ENCODE measurements around the gene EIPR1.
"Not testable (repeated sequence)": the region's sequence is repeated elsewhere in the genome, so short reads cannot be mapped to it uniquely, and the experiment has no call there.

Gene EIPR1

GRCh38 chr2:3288470-3289170 is 89.0 kb downstream of the EIPR1 start:
- DNase-seq (ENCODE audit: low read depth in 3 of 3): no peak

- no peak for DNase-seq (ENCODE audit: low read depth in 3 of 3)
Observed at GRCh38 chr2:3287896-3288295, 89.7 kb downstream of the EIPR1 start.

GRCh38 chr2:3286646-3287036 is 91.0 kb downstream of the EIPR1 start:
- not testable (repeated sequence) for DNase-seq (ENCODE audit: low read depth in 3 of 3)

GRCh38 chr2:3285901-3286645 is 91.5 kb downstream of the EIPR1 start:
- DNase-seq (ENCODE audit: low read depth in 3 of 3): no peak

GRCh38 chr2:3284657-3285630 is 92.7 kb downstream of the EIPR1 start:
- no peak for DNase-seq (ENCODE audit: low read depth in 3 of 3)

- not testable (repeated sequence) for DNase-seq (ENCODE audit: low read depth in 3 of 3)
Observed at GRCh38 chr2:3283876-3284656, 93.6 kb downstream of the EIPR1 start.

GRCh38 chr2:3283206-3283605 is 94.4 kb downstream of the EIPR1 start:
- no peak for DNase-seq (ENCODE audit: low read depth in 3 of 3)

GRCh38 chr2:3282056-3282998 is 95.3 kb downstream of the EIPR1 start:
- no peak for DNase-seq (ENCODE audit: low read depth in 3 of 3)

GRCh38 chr2:3280683-3281520 is 96.7 kb downstream of the EIPR1 start:
- DNase-seq (ENCODE audit: low read depth in 3 of 3): no peak

GRCh38 chr2:3280197-3280596 is 97.4 kb downstream of the EIPR1 start:
- no peak for DNase-seq (ENCODE audit: low read depth in 3 of 3)

GRCh38 chr2:3279236-3279960 is 98.2 kb downstream of the EIPR1 start:
- no peak for DNase-seq (ENCODE audit: low read depth in 3 of 3)

GRCh38 chr2:3278521-3279218 is 98.9 kb downstream of the EIPR1 start:
- DNase-seq (ENCODE audit: low read depth in 3 of 3): no peak

GRCh38 chr2:3277748-3278520 is 99.7 kb downstream of the EIPR1 start:
- no peak for DNase-seq (ENCODE audit: low read depth in 3 of 3)

GRCh38 chr2:3277050-3277747 is 100.4 kb downstream of the EIPR1 start:
- DNase-seq (ENCODE audit: low read depth in 3 of 3): no peak

- no peak for DNase-seq (ENCODE audit: low read depth in 3 of 3)
Observed at GRCh38 chr2:3272761-3273160, 104.9 kb downstream of the EIPR1 start.

GRCh38 chr2:3270095-3270478 is 107.5 kb downstream of the EIPR1 start:
- DNase-seq (ENCODE audit: low read depth in 3 of 3): no peak
